ENCODE results near the gene CHFR.

The CHFR gene

DNA sequence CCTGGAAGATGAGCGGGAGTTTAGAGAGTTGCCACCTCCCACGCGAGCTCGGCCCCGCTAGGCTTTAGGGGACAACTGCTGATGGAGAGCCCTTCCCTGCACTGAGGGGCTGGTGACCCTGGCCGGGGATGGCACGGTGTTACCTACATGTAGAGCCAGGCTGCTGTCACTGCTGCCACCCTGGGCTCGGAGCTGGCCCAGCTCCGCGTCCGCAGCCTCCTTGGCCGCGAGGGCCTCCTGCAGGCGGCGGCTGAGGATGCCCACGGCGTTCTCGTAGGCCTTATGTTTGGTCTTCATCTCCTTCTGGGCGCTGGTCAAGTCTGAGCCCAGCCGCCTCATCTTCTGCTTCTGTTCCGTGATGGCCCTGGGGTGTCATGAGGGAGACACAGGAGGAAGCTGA, 101.2 kb downstream of the CHFR start:
- Histone ChIP-seq H2AFZ (ENCODE audit: low read depth, low read length) (no peak overlapping the region), H3K9ac (ENCODE audit: low read depth, low read length) (no peak overlapping the region), H3K4me1 (ENCODE audit: insufficient read depth, low read length) (no peaks in the 10 kb centered on the region), H3K36me3 (ENCODE audit: insufficient read depth, low read length) (peaks cover 78% of the 10 kb centered on the region), H3K9me3 (ENCODE audit: insufficient read depth, low read length, severe bottlenecking) (no peaks in the 10 kb centered on the region), H3K79me2 (ENCODE audit: insufficient read depth, low read length) (no peaks in the 10 kb centered on the region), H3K27me3 (ENCODE audit: insufficient read depth, low read length, poor library complexity) (no peaks in the 10 kb centered on the region), H3K4me3 (ENCODE audit: low read depth in 1 of 2, low read length in 2 of 2) (no peak overlapping the region), H3K27ac (ENCODE audit: low read length) (no peak overlapping the region), H4K20me1 (ENCODE audit: insufficient read depth, low read length) (peaks cover 7% of the 10 kb centered on the region), H3K4me2 (ENCODE audit: insufficient read depth, low read length) (no peak overlapping the region)
- ATAC-seq (ENCODE audit: insufficient read depth, low read depth), result no peak
- no peak for DNase-seq
- TF ChIP-seq CTCF (IDR thresholded peaks at IDR 0.05; ENCODE audit: borderline replicate concordance, extremely low read depth, low read length, poor library complexity, severe bottlenecking) (no peak), EZH2 (IDR thresholded peaks at IDR 0.05; ENCODE audit: borderline replicate concordance, low read depth, low read length, severe bottlenecking) (no peak)

- H4K20me1 ChIP-seq (ENCODE audit: insufficient read depth, low read length), result peaks cover 5% of the 10 kb centered on the region; the same call in 1 of the 2 replicates
- H2AFZ ChIP-seq (ENCODE audit: low read depth, low read length), result no peak overlapping the region
- ATAC-seq (ENCODE audit: insufficient read depth, low read depth) (no peak), DNase-seq (no peak)
- no peaks in the 10 kb centered on the region for H3K79me2 ChIP-seq (ENCODE audit: insufficient read depth, low read length)
- H3K36me3 ChIP-seq (ENCODE audit: insufficient read depth, low read length), result peaks cover 83% of the 10 kb centered on the region
- H3K27ac ChIP-seq (ENCODE audit: low read length), result no peak overlapping the region
- no peak overlapping the region for H3K4me3 ChIP-seq (ENCODE audit: low read depth in 1 of 2, low read length in 2 of 2)
- no peaks in the 10 kb centered on the region for H3K27me3 ChIP-seq (ENCODE audit: insufficient read depth, low read length, poor library complexity)
- H3K9me3 ChIP-seq (ENCODE audit: insufficient read depth, low read length, severe bottlenecking), result no peaks in the 10 kb centered on the region
- TF ChIP-seq CTCF (IDR thresholded peaks at IDR 0.05; ENCODE audit: borderline replicate concordance, extremely low read depth, low read length, poor library complexity, severe bottlenecking) (no peak), EZH2 (IDR thresholded peaks at IDR 0.05; ENCODE audit: borderline replicate concordance, low read depth, low read length, severe bottlenecking) (no peak)
- no peak overlapping the region for H3K4me2 ChIP-seq (ENCODE audit: insufficient read depth, low read length)
- no peak overlapping the region for H3K9ac ChIP-seq (ENCODE audit: low read depth, low read length)
- no peaks in the 10 kb centered on the region for H3K4me1 ChIP-seq (ENCODE audit: insufficient read depth, low read length)
Measured at GRCh38 chr12:132784580-132784979, 102.8 kb downstream of the CHFR start.

- ATAC-seq (ENCODE audit: insufficient read depth, low read depth) (no peak), DNase-seq (no peak)
- H3K27ac ChIP-seq (ENCODE audit: low read length), result no peak overlapping the region
- no peaks in the 10 kb centered on the region for H3K4me1 ChIP-seq (ENCODE audit: insufficient read depth, low read length)
- no peaks in the 10 kb centered on the region for H3K27me3 ChIP-seq (ENCODE audit: insufficient read depth, low read length, poor library complexity)
- no peak overlapping the region for H3K9ac ChIP-seq (ENCODE audit: low read depth, low read length)
- no peak overlapping the region for H2AFZ ChIP-seq (ENCODE audit: low read depth, low read length)
- H3K79me2 ChIP-seq (ENCODE audit: insufficient read depth, low read length), result no peaks in the 10 kb centered on the region
- no peak for TF ChIP-seq EZH2 (IDR thresholded peaks at IDR 0.05; ENCODE audit: borderline replicate concordance, low read depth, low read length, severe bottlenecking)
- TF ChIP-seq CTCF (IDR thresholded peaks at IDR 0.05; ENCODE audit: borderline replicate concordance, extremely low read depth, low read length, poor library complexity, severe bottlenecking), result no peak
- H3K4me3 ChIP-seq (ENCODE audit: low read depth in 1 of 2, low read length in 2 of 2), result no peak overlapping the region
- no peaks in the 10 kb centered on the region for H3K9me3 ChIP-seq (ENCODE audit: insufficient read depth, low read length, severe bottlenecking)
- H3K36me3 ChIP-seq (ENCODE audit: insufficient read depth, low read length), result peaks cover 81% of the 10 kb centered on the region
- peaks cover 5% of the 10 kb centered on the region; the same call in 1 of the 2 replicates for H4K20me1 ChIP-seq (ENCODE audit: insufficient read depth, low read length)
- H3K4me2 ChIP-seq (ENCODE audit: insufficient read depth, low read length), result no peak overlapping the region
Measured at GRCh38 chr12:132783917-132784531, 103.4 kb downstream of the CHFR start.

All from DND-41 (cell line).